ENCODE measurements around the gene NR2C2.

Gene NR2C2

DNA sequence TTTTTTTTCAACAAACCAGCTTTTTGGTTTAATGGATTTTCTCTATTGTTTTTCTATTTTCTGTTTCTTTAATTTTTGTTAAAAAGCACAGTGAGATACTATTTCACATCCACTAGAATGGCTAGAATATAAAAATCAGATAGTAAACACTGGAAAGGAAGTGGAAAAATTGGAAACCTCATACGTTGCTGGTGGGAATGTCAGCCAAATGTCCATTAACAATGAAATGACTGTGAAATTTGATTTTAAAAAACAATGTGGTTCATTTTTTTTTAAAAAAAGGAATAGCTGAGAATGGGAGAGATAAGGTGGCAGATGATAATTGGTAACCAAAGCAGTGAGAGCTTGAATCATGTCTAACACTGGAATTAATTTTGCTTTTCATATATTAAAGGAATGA is 19.9 kb downstream of the NR2C2 start:
- no peak overlapping the region for H3K18ac ChIP-seq (ENCODE audit: low read length)
- no CpG with 5 or more reads among the region's 1 CpG for WGBS (ENCODE audit: extremely low coverage, insufficient coverage, insufficient read length)

DNA sequence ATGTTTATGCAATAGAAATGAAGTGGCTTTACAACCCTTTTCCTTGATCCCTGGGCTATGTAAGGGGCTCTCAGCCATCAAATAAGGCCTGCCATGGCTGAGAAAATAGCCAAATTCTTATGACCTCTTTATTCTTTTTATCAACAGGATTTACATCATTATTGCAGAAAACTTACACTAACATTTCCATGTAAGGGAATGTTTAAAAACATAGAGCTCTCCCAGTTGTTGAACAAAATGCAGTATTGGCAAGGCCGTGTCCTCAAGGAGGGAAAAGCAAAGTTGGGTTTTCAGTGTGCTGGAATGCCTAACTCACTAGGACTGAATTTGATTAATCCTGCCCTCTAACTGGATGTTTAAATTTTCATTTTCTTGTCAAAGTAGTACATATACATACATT is 22.3 kb downstream of the NR2C2 start:
- Histone ChIP-seq H4K12ac (ENCODE audit: low read depth, low read length) (no peak overlapping the region), H2BK5ac (ENCODE audit: low read depth, low read length, poor library complexity) (no peak overlapping the region), H2BK12ac (ENCODE audit: low read length) (no peak overlapping the region), H3K79me1 (ENCODE audit: low read length) (no peaks in the 10 kb centered on the region), H3K23ac (ENCODE audit: low read length) (no peak overlapping the region), H4K91ac (ENCODE audit: low read depth, low read length) (no peak overlapping the region), H3K18ac (ENCODE audit: low read length) (no peak overlapping the region), H3K9me3 (ENCODE audit: insufficient read depth, low read depth, low read length) (no peaks in the 10 kb centered on the region), H3K4me2 (ENCODE audit: low read length) (no peak overlapping the region), H4K8ac (ENCODE audit: low read depth, low read length) (no peak overlapping the region), H2AK5ac (ENCODE audit: low read length) (no peak overlapping the region), H3K36me3 (ENCODE audit: control insufficient read depth in 1 of 2, insufficient read depth in 2 of 2, low read length in 2 of 2) (peaks cover 3 to 7% of the 10 kb centered on the region in 2 experiments), H3K9ac (ENCODE audit: low read length) (no peak overlapping the region), H3K79me2 (ENCODE audit: control insufficient read depth, insufficient read depth, low read length, poor library complexity) (no peaks in the 10 kb centered on the region), H3K27ac (ENCODE audit: low read depth, low read length) (no peak overlapping the region), H3K4ac (ENCODE audit: low read depth, low read length) (no peak overlapping the region), H2AFZ (ENCODE audit: insufficient read depth, low read length, poor library complexity) (no peak overlapping the region), H3K27me3 (ENCODE audit: insufficient read depth, low read length) (no peaks in the 10 kb centered on the region), H3K14ac (ENCODE audit: low read length) (no peak overlapping the region), H3K4me3 (ENCODE audit: low read depth, low read length) (no peak overlapping the region), H2BK120ac (ENCODE audit: insufficient read depth, low read length, poor library complexity) (no peak overlapping the region), H3K4me1 (ENCODE audit: control insufficient read depth in 1 of 2, insufficient read depth in 2 of 2, low read length in 2 of 2) (no peaks in the 10 kb centered on the region)
- WGBS (ENCODE audit: extremely low coverage, insufficient coverage, insufficient read length) = no CpG with 5 or more reads among the region's 1 CpG
- DNase-seq = no peak

More for the DNA sequence above, 19.9 kb downstream of the NR2C2 start:
- no peak overlapping the region for H2BK5ac ChIP-seq (ENCODE audit: low read depth, low read length, poor library complexity)
- no peak overlapping the region for H4K91ac ChIP-seq (ENCODE audit: low read depth, low read length)
- H4K12ac ChIP-seq (ENCODE audit: low read depth, low read length) = no peak overlapping the region
- no peak overlapping the region for H3K4me2 ChIP-seq (ENCODE audit: low read length)
- H4K8ac ChIP-seq (ENCODE audit: low read depth, low read length) = no peak overlapping the region
- no peak overlapping the region for H3K9ac ChIP-seq (ENCODE audit: low read length)
- no peaks in the 10 kb centered on the region for H3K79me1 ChIP-seq (ENCODE audit: low read length)
- no peak overlapping the region for H2AFZ ChIP-seq (ENCODE audit: insufficient read depth, low read length, poor library complexity)
- DNase-seq = no peak
- H2AK5ac ChIP-seq (ENCODE audit: low read length) = no peak overlapping the region
- no peak overlapping the region for H3K27ac ChIP-seq (ENCODE audit: low read depth, low read length)
- no peaks in the 10 kb centered on the region for H3K4me1 ChIP-seq (ENCODE audit: control insufficient read depth in 1 of 2, insufficient read depth in 2 of 2, low read length in 2 of 2)
- H2BK120ac ChIP-seq (ENCODE audit: insufficient read depth, low read length, poor library complexity) = no peak overlapping the region
- H3K79me2 ChIP-seq (ENCODE audit: control insufficient read depth, insufficient read depth, low read length, poor library complexity) = no peaks in the 10 kb centered on the region
- no peaks in the 10 kb centered on the region for H3K9me3 ChIP-seq (ENCODE audit: insufficient read depth, low read depth, low read length)
- H3K4ac ChIP-seq (ENCODE audit: low read depth, low read length) = no peak overlapping the region
- H3K36me3 ChIP-seq (ENCODE audit: control insufficient read depth in 1 of 2, insufficient read depth in 2 of 2, low read length in 2 of 2) = peaks cover 3 to 5% of the 10 kb centered on the region in 2 experiments
- H3K4me3 ChIP-seq (ENCODE audit: low read depth, low read length) = no peak overlapping the region
- H3K23ac ChIP-seq (ENCODE audit: low read length) = no peak overlapping the region
- H3K27me3 ChIP-seq (ENCODE audit: insufficient read depth, low read length) = no peaks in the 10 kb centered on the region
- H2BK12ac ChIP-seq (ENCODE audit: low read length) = no peak overlapping the region
- no peak overlapping the region for H3K14ac ChIP-seq (ENCODE audit: low read length)

DNA sequence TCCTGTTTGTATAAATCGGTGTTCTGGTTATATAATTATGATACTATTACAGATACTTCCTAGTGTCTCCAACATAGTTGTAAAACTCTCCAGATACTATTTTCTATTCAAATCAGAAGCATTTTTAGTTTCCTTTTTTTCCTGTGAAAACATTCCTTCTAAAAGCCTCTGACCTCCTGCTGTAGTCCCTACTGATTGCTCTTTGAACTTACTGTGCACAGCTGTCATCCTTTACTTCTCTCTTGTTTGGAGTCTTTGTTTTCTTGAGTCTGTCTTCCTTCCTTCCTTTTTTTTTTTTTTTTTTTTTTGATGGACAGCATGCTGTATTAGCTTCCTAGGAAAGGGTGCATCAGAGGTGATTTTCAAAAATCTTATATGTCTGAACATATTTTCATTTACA is 28.9 kb downstream of the NR2C2 start:
- no peak overlapping the region for H4K91ac ChIP-seq (ENCODE audit: low read depth, low read length)
- H3K9ac ChIP-seq (ENCODE audit: low read length) = no peak overlapping the region
- WGBS (ENCODE audit: extremely low coverage, insufficient coverage, insufficient read length) = no CpG with 5 or more reads among the region's 1 CpG

DNA sequence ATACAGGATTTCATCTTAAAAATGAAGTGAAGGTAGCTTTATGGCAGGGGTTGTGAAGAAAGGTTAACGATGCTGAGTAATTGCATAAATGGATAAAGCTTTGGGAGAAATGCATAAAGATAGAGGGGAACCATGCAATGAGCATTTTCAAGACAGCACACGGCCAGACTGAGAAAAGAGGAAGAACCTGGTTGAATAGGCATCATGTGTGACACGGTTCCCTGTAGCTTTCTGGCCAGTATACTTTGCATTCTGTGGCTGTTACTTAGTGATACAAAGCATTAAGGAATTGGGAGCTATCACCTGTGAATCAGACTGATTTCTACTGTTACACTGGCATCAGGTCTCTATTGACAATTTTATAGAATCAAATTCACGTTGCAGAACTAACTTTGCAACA is 33.3 kb downstream of the NR2C2 start:
- no peak overlapping the region for H4K91ac ChIP-seq (ENCODE audit: low read depth, low read length)
- H3K4ac ChIP-seq (ENCODE audit: low read depth, low read length) = no peak overlapping the region

More for the DNA sequence above, 28.9 kb downstream of the NR2C2 start:
- H2AK5ac ChIP-seq (ENCODE audit: low read length) = no peak overlapping the region
- H3K23ac ChIP-seq (ENCODE audit: low read length) = no peak overlapping the region
- H4K8ac ChIP-seq (ENCODE audit: low read depth, low read length) = no peak overlapping the region
- no peak overlapping the region for H3K27ac ChIP-seq (ENCODE audit: low read depth, low read length)
- no peak overlapping the region for H3K4ac ChIP-seq (ENCODE audit: low read depth, low read length)
- no peak overlapping the region for H4K12ac ChIP-seq (ENCODE audit: low read depth, low read length)
- no peak overlapping the region for H2AFZ ChIP-seq (ENCODE audit: insufficient read depth, low read length, poor library complexity)
- H3K9me3 ChIP-seq (ENCODE audit: insufficient read depth, low read depth, low read length) = no peaks in the 10 kb centered on the region
- H3K27me3 ChIP-seq (ENCODE audit: insufficient read depth, low read length) = no peaks in the 10 kb centered on the region
- no peak overlapping the region for H2BK5ac ChIP-seq (ENCODE audit: low read depth, low read length, poor library complexity)
- no peak overlapping the region for H2BK120ac ChIP-seq (ENCODE audit: insufficient read depth, low read length, poor library complexity)
- H3K18ac ChIP-seq (ENCODE audit: low read length) = no peak overlapping the region
- H2BK12ac ChIP-seq (ENCODE audit: low read length) = no peak overlapping the region
- no peaks in the 10 kb centered on the region for H3K79me1 ChIP-seq (ENCODE audit: low read length)
- H3K4me3 ChIP-seq (ENCODE audit: low read depth, low read length) = no peak overlapping the region
- H3K79me2 ChIP-seq (ENCODE audit: control insufficient read depth, insufficient read depth, low read length, poor library complexity) = no peaks in the 10 kb centered on the region
- H3K4me2 ChIP-seq (ENCODE audit: low read length) = no peak overlapping the region
- no peak overlapping the region for H3K14ac ChIP-seq (ENCODE audit: low read length)
- no peak for DNase-seq
- no peaks in the 10 kb centered on the region for H3K4me1 ChIP-seq (ENCODE audit: control insufficient read depth in 1 of 2, insufficient read depth in 2 of 2, low read length in 2 of 2)
- H3K36me3 ChIP-seq (ENCODE audit: control insufficient read depth in 1 of 2, insufficient read depth in 2 of 2, low read length in 2 of 2) = peaks cover 0 to 3% of the 10 kb centered on the region in 2 experiments

More for the DNA sequence above, 33.3 kb downstream of the NR2C2 start:
- Histone ChIP-seq H3K18ac (ENCODE audit: low read length) (no peak overlapping the region), H4K12ac (ENCODE audit: low read depth, low read length) (no peak overlapping the region), H4K8ac (ENCODE audit: low read depth, low read length) (no peak overlapping the region), H3K4me2 (ENCODE audit: low read length) (no peak overlapping the region), H3K36me3 (ENCODE audit: control insufficient read depth in 1 of 2, insufficient read depth in 2 of 2, low read length in 2 of 2) (no peaks in the 10 kb centered on the region), H3K4me1 (ENCODE audit: control insufficient read depth in 1 of 2, insufficient read depth in 2 of 2, low read length in 2 of 2) (no peaks in the 10 kb centered on the region), H2BK5ac (ENCODE audit: low read depth, low read length, poor library complexity) (no peak overlapping the region), H3K79me1 (ENCODE audit: low read length) (no peaks in the 10 kb centered on the region), H3K14ac (ENCODE audit: low read length) (no peak overlapping the region), H3K27me3 (ENCODE audit: insufficient read depth, low read length) (no peaks in the 10 kb centered on the region), H3K27ac (ENCODE audit: low read depth, low read length) (no peak overlapping the region), H3K9ac (ENCODE audit: low read length) (no peak overlapping the region), H2AK5ac (ENCODE audit: low read length) (no peak overlapping the region), H2BK120ac (ENCODE audit: insufficient read depth, low read length, poor library complexity) (no peak overlapping the region), H3K4me3 (ENCODE audit: low read depth, low read length) (no peak overlapping the region), H3K79me2 (ENCODE audit: control insufficient read depth, insufficient read depth, low read length, poor library complexity) (no peaks in the 10 kb centered on the region), H3K9me3 (ENCODE audit: insufficient read depth, low read depth, low read length) (no peaks in the 10 kb centered on the region), H2AFZ (ENCODE audit: insufficient read depth, low read length, poor library complexity) (no peak overlapping the region), H3K23ac (ENCODE audit: low read length) (no peak overlapping the region), H2BK12ac (ENCODE audit: low read length) (no peak overlapping the region)
- no peak for DNase-seq
- no CpG with 5 or more reads among the region's 4 CpGs for WGBS (ENCODE audit: extremely low coverage, insufficient coverage, insufficient read length)

Measured in trophoblast cell (in vitro differentiated cells and primary cell).